A549 (cell line): Measurements from ENCODE around the gene HTR5A.

Experiments
- BHLHE40 ChIP-seq: IDR thresholded peaks from 2 replicates; pipeline ENCODE4 v1.6.1; 2012; ENCODE audit warnings: low read depth, low read length, inconsistent platforms
- CTCF ChIP-seq: fragments of >200 bp; sonication (Bioruptor Twin); formaldehyde crosslinking; IDR thresholded peaks from 3 replicates; pipeline ENCODE4 v1.5.1; 2016
- EP300 ChIP-seq, 2 experiments: fragments of >200 bp; sonication (Bioruptor Twin); formaldehyde crosslinking; IDR thresholded peaks; 2 replicates in 1 of 2; 3 replicates in 1 of 2; pipeline ENCODE4 v1.6.1; 2016 to 2017
- KDM1A ChIP-seq: fragments of 200-600 bp; sonication (generic); IDR thresholded peaks from 2 replicates; pipeline ENCODE4 v1.6.1; 2016; ENCODE audit warnings: low read depth, mild to moderate bottlenecking
- KDM5A ChIP-seq: fragments of 200-600 bp; sonication (generic); IDR thresholded peaks from 2 replicates; pipeline ENCODE4 v1.6.1; 2016; ENCODE audit warnings: antibody characterized with exemption, mild to moderate bottlenecking
- MYC ChIP-seq: IDR thresholded peaks from 2 replicates; pipeline ENCODE4 v1.6.1; 2012; ENCODE audit warnings: mild to moderate bottlenecking, inconsistent platforms, low read length, improper control_type of control experiment, borderline replicate concordance
- PHF8 ChIP-seq: fragments of 200-600 bp; sonication (generic); IDR thresholded peaks from 2 replicates; pipeline ENCODE4 v1.6.1; 2016; ENCODE audit warnings: low read depth, mild to moderate bottlenecking, antibody characterized with exemption, moderate library complexity, borderline replicate concordance
- RNF2 ChIP-seq: fragments of 200-600 bp; sonication (generic); IDR thresholded peaks from 2 replicates; pipeline ENCODE4 v1.6.1; 2016; ENCODE audit warnings: low read depth, mild to moderate bottlenecking, antibody characterized with exemption, moderate library complexity, borderline replicate concordance
- ZFP36 ChIP-seq: fragments of 450-650 bp; IDR thresholded peaks from 2 replicates; pipeline ENCODE4 v1.6.1; 2014; ENCODE audit warnings: borderline replicate concordance; ENCODE audit not compliant: partially characterized antibody
- TF ChIP-seq, protein P1 (sequence below): fragments of 150-350 bp; IDR thresholded peaks from 2 replicates; pipeline ENCODE4 v1.6.1; 2014; ENCODE audit warnings: low read depth, mild to moderate bottlenecking, low read length

- TF ChIP-seq MYC (no peak), PHF8 (no peak), EP300 (IDR thresholded peaks at IDR 0.05) (no peak), CTCF (no peak), BHLHE40 (no peak), KDM1A (no peak), RNF2 (no peak), ZFP36 (no peak), KDM5A (no peak)
- TF ChIP-seq, protein P1, sequence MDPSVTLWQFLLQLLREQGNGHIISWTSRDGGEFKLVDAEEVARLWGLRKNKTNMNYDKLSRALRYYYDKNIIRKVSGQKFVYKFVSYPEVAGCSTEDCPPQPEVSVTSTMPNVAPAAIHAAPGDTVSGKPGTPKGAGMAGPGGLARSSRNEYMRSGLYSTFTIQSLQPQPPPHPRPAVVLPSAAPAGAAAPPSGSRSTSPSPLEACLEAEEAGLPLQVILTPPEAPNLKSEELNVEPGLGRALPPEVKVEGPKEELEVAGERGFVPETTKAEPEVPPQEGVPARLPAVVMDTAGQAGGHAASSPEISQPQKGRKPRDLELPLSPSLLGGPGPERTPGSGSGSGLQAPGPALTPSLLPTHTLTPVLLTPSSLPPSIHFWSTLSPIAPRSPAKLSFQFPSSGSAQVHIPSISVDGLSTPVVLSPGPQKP: no peak
Measured at GRCh38 chr7:155048006-155048405, 22.1 kb upstream of the HTR5A start.
